GM19351 (cell line): ENCODE measurements around the gene TBX18.

ENCODE experiments used
- ATAC-seq: cut with Tn5 transposase; IDR thresholded peaks from one replicate; pipeline ENCODE4 v1.9.1; 2021; ENCODE audit warnings: mild to moderate bottlenecking, moderate library complexity; ENCODE audit not compliant: unreplicated experiment

The TBX18 gene

GRCh38 chr6:84675651-84676050, 88.7 kb downstream of the TBX18 start:
- no peak for ATAC-seq

- no peak for ATAC-seq
Measured at GRCh38 chr6:84674395-84674794, 90.0 kb downstream of the TBX18 start.

- ATAC-seq: no peak
Measured at GRCh38 chr6:84671183-84671582, 93.2 kb downstream of the TBX18 start.

GRCh38 chr6:84669945-84670344, 94.5 kb downstream of the TBX18 start:
- ATAC-seq: no peak

GRCh38 chr6:84667252-84668213, 96.9 kb downstream of the TBX18 start:
- no peak for ATAC-seq

- no peak for ATAC-seq
Measured at GRCh38 chr6:84665401-84665800, 99.0 kb downstream of the TBX18 start.

- ATAC-seq: no peak
Measured at GRCh38 chr6:84663866-84664265, 100.5 kb downstream of the TBX18 start.

- no peak for ATAC-seq
Measured at GRCh38 chr6:84657486-84657885, 106.9 kb downstream of the TBX18 start.

- ATAC-seq: no peak
Measured at GRCh38 chr6:84657025-84657424, 107.4 kb downstream of the TBX18 start.

- ATAC-seq: no peak
Measured at GRCh38 chr6:84653027-84653551, 111.3 kb downstream of the TBX18 start.

GRCh38 chr6:84652356-84653026, 111.9 kb downstream of the TBX18 start:
- ATAC-seq: no peak

- no peak for ATAC-seq
Measured at GRCh38 chr6:84651583-84651982, 112.8 kb downstream of the TBX18 start.

GRCh38 chr6:84648444-84648843, 116.0 kb downstream of the TBX18 start:
- no peak for ATAC-seq

- ATAC-seq: no peak
Measured at GRCh38 chr6:84645563-84646266, 118.7 kb downstream of the TBX18 start.

- ATAC-seq: no peak
Measured at GRCh38 chr6:84645000-84645399, 119.4 kb downstream of the TBX18 start.

- no peak for ATAC-seq
Measured at GRCh38 chr6:84643778-84644177, 120.6 kb downstream of the TBX18 start.

GRCh38 chr6:84641076-84641475, 123.3 kb downstream of the TBX18 start:
- no peak for ATAC-seq

GRCh38 chr6:84639396-84639795, 125.0 kb downstream of the TBX18 start:
- no peak for ATAC-seq

- ATAC-seq: no peak
Measured at GRCh38 chr6:84638286-84638685, 126.1 kb downstream of the TBX18 start.
